Effector memory CD4-positive, alpha-beta T cell (primary cell): ENCODE data around the gene HOATZ.
A peak's percentile ranks its signal among the peaks of the same experiment; 100 is the strongest.

Experiments
- DNase-seq, 3 donors: peaks; one replicate each; pipeline ENCODE4 v3.0.0-alpha.2; 2020
- H3K27ac ChIP-seq: 2 replicates; pipeline ENCODE4 v1.7.0; 2013; ENCODE audit warnings: mild to moderate bottlenecking, low read length, moderate library complexity; ENCODE audit not compliant: insufficient read depth, poor library complexity, severe bottlenecking
- H3K27me3 ChIP-seq: replicated peaks from 2 replicates; pipeline ENCODE4 v1.7.0; 2013; ENCODE audit warnings: mild to moderate bottlenecking, low read length; ENCODE audit not compliant: insufficient read depth, control insufficient read depth, poor library complexity, severe bottlenecking
- H3K36me3 ChIP-seq: 2 replicates; pipeline ENCODE4 v1.7.0; 2013; ENCODE audit warnings: mild to moderate bottlenecking, low read length, moderate library complexity; ENCODE audit not compliant: control insufficient read depth, insufficient read depth
- H3K4me1 ChIP-seq: 2 replicates; pipeline ENCODE4 v1.7.0; 2013; ENCODE audit warnings: low read length, mild to moderate bottlenecking; ENCODE audit not compliant: control insufficient read depth, insufficient read depth, poor library complexity, severe bottlenecking
- H3K4me3 ChIP-seq: 2 replicates; pipeline ENCODE4 v1.7.0; 2013; ENCODE audit warnings: low read length, low read depth, mild to moderate bottlenecking; ENCODE audit not compliant: insufficient read depth, poor library complexity, severe bottlenecking
- H3K9me3 ChIP-seq: 2 replicates; pipeline ENCODE4 v1.7.0; 2013; ENCODE audit warnings: mild to moderate bottlenecking, low read length, moderate library complexity; ENCODE audit not compliant: control insufficient read depth

Gene HOATZ

GRCh38 chr11:111586388-111586831, 71.8 kb downstream of the HOATZ start:
- Histone ChIP-seq H3K9me3 (no peaks in the 10 kb centered on the region), H3K27ac (no peak overlapping the region), H3K4me1 (no peaks in the 10 kb centered on the region), H3K36me3 (no peaks in the 10 kb centered on the region), H3K4me3 (no peak overlapping the region), H3K27me3 (no peaks in the 10 kb centered on the region)
- peak in 1 of 3 donors; percentile 36 for DNase-seq
